ENCODE results near the gene ARSA. TPM values are rescaled to one million over a fixed set of nuclear protein-coding genes. Genes with fewer than 3 reads are reported as not detected.
A peak's percentile ranks its signal among the peaks of the same experiment; 100 is the strongest.

The ARSA gene
- polyA plus RNA-seq, 10 donors: 11.5 to 20.4 (median 15.0) TPM

DNA sequence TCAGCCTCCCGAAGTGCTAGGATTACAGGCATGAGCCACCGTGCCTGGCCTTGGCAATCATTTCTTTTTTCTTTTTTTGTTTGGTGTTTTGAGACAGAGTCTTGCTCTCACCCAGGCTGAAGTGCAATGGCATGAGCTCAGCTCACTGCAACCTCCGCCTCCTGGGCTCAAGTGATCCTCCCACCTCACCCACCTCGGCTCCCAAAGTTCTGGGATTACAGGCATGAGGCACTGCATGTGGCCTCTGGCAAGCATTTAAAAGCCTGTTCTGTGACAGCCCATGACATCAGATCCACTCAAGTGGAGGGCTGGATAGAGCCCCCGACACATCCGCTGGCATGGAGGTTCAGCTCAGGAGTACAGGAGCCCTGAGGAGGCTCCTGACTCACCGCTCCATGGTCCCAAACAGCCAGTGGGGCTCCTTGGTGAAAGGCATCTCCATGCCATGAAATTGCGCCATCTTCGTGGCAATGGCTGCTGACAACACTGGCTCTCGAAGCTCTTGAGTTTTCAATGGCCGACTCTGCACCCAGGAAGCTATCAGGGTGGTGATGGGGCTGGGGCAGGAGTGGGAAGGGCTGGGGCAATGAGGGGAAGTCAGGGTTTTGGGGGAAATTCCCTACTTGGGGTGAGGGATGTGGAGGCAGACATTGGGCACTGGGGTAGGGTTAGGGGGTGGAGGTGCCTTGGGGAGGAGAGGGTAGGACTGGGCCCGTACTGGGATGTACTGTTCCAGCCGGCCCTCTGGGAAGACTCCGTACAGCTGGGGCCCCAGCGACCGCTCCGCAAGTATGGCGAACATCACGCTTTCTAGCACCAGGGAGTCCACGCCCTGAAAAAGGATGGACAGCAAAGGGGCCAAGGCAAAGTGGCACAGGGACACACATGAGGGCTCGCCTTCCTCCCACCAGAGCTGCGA lies 46.7 kb downstream of the ARSA start:
- no peak for DNase-seq

- DNase-seq: no peak
Measured at GRCh38 chr22:50579752-50580151, 48.2 kb downstream of the ARSA start.

DNA sequence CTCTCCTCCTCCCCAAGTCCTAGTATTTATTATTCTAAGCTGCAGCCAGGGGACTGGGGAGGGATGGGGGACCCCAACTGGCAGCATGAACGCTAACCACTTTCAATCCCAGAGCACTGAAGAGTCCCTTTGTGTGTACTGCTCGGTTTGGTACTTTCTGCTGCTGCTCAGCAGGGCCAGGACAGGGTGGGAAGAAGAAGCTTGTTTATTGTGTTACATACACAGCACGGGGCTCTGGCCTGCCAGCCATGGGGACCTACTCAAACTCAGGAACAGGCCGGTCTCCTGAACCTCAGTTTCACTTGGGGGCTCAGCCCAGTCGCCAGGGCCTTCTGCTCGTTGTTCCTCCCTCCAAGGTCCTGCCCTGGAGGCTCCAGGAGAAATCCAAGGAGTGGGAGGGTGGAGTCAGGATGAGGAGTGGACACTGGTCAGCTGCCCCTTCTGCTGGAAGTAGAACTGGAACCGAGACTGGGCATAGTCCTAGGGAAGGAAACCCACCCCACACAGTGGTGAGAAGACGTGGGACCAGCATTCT lies 49.1 kb downstream of the ARSA start:
- no peak for DNase-seq

DNA sequence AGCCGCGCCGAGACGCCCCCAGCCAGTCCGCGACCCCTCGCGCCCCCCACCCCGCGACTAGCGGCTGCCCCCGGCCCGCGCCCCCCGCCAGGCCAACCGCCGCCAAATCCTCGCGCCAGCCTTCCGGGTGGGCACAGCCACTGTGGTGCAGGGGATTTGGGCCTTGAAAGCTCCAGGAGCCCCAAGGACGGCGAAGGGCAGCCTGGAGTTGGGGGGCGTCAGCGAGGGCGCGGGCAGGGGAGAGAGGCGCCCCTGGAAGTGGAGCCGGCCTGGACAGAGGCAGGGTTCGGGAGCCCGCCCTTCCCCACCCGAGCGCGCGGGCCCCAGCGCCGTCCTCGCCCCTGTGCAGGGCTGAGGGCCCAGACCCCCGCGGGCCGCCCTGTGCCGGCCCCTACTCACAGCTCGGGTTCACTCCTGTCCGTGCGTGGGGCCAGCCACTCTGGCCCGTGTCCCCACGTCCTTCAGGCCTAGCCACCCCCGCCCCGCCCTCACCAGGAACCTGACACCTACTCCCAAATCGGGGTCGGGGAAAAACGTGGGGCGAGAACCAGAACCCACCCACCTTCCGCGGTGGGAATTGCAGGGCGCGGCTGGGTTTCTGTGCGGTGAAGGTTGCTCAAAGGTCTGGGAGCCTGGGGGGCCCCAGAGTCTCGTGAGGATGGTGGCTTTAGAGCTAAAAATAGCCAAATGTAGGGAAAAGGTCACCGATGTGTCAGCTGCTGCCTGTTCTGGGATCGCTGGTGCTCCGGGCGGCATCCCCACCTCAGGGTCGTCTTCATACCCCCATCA lies 49.8 kb downstream of the ARSA start, which contains the start of gene CPT1B:
CPT1B (minus strand) TSS at position 441 of the 789 bp plus-strand sequence. CDS start 512 bp downstream, outside the sequence.
- DNase-seq: peak; percentile 32 to 48 (median 34)

DNA sequence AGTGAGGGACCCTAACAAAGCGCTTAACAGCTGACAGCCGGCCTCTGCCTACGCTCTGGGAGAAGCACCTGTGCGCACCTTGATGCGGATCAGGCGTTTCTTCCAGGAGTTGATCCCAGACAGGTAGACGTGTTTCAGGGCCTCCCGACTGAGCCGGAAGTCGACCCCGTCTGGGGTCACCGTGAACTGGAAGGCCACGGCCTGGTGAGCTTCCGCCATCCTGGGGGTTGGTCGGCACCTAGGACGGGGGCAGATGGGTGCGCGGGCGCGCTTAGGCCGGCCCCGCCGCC lies 50.3 kb downstream of the ARSA start:
- DNase-seq: no peak

DNA sequence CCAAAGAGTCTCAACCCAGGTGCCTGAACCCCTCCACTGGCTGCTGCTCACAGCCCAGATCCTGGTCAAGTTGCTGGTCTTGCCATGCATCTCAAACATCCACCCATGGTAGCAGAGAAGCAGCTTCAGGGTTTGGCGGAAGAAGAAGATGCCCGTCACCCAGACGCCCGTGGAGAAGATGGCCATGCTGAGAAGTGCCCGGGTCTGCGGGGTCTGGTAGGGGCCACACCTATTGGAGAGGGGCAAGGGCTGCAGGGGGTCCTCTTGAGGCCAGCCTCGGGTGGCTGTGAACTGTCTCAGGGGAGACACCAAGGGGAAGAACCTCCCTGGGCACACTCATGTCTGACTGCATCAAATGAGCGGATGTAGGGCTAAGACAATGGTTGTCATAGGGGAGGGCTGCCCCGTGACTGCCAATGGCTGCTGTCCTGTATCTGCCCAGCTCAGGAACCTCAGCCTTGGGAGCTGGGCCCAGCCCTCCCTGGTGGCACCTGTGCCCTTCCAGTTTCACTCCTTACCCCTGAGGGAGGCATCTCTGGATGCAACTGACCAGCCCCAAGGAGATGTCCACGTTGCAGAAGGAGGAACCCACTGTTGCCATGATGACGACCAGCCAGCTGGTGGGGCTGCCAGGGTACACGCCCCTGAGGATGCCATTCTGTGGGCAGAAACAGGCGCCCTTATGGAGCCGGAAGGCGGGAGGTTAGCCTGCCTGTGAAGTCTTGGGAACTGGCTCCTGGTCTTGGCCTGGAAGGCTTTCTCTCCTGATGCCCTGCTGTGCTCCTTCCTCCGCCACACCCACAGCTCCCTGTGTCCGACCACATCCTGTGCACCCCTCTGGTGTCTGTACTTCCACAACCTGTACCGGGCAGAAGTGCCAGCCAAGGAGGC lies 50.9 kb downstream of the ARSA start:
- DNase-seq: no peak

DNA sequence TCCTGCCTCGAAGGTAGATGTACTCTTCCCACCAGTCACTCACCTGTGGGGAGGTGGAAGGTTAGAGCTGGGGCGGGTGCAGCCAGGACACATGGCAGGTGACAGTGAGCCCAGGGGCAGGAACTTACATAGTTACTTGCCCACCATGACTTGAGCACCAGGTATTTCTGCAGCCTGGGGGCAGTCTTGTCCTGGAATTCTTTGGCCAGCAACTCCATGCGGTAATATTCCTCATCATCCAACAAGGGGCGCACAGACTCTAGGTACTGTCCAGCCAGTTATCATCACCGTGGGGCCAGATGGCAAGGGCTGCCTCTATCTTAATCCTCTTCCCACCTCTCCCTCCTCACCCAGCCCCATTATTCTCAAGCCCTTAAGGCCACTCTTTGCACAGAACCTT lies 51.9 kb downstream of the ARSA start:
- DNase-seq: peak in 2 of 3 donors; percentile 17 to 26

GRCh38 chr22:50575426-50575941 lies 52.5 kb downstream of the ARSA start:
- no peak for DNase-seq

Other genes starting within 250 kb of the ARSA start
- 10 to 100 TPM; 29.7 to 43.8 (median 37.9) TPM for gene SBF1, start 153.1 kb downstream of the ARSA start, polyA plus RNA-seq (ENCODE audit: insufficient read length in 10 of 10)
- under 1 TPM; 0.25 to 0.63 (median 0.39) TPM for gene ADM2, start 146.6 kb downstream of the ARSA start, polyA plus RNA-seq (ENCODE audit: insufficient read length in 10 of 10)
- gene MIOX, start 141.3 kb downstream of the ARSA start, polyA plus RNA-seq (ENCODE audit: insufficient read length in 10 of 10): under 1 TPM in 1 of 10 donors, not detected in 9; 0.14 TPM
- 10 to 100 TPM; 25.8 to 49.4 (median 38.2) TPM for gene LMF2, start 120.5 kb downstream of the ARSA start, polyA plus RNA-seq (ENCODE audit: insufficient read length in 10 of 10)
- 10 to 100 TPM; 24.5 to 39.8 (median 32.0) TPM for gene NCAPH2, start 119.9 kb downstream of the ARSA start, polyA plus RNA-seq (ENCODE audit: insufficient read length in 10 of 10)
- gene SCO2, start 102.6 kb downstream of the ARSA start, polyA plus RNA-seq (ENCODE audit: insufficient read length in 10 of 10): 1 to 10 TPM in 8 of 10 donors, not detected in 2; 1.3 to 5.0 (median 3.2) TPM
- 1 to 10 TPM; 2.6 to 5.5 (median 3.6) TPM for gene TYMP, start 98.1 kb downstream of the ARSA start, polyA plus RNA-seq (ENCODE audit: insufficient read length in 10 of 10)
- under 1 TPM in 2 of 10 donors, not detected in 8; 0.18 to 0.19 TPM for gene KLHDC7B, start 82.3 kb downstream of the ARSA start, polyA plus RNA-seq (ENCODE audit: insufficient read length in 10 of 10)
- gene SYCE3, start 65.2 kb downstream of the ARSA start, polyA plus RNA-seq (ENCODE audit: insufficient read length in 10 of 10): not detected
- gene CPT1B, start 49.7 kb downstream of the ARSA start, polyA plus RNA-seq (ENCODE audit: insufficient read length in 10 of 10): 10 to 100 TPM; 22.3 to 73.5 (median 49.0) TPM
- gene CHKB, start 45.3 kb downstream of the ARSA start, polyA plus RNA-seq (ENCODE audit: insufficient read length in 10 of 10): 10 to 100 TPM; 35.5 to 68.7 (median 46.4) TPM
- under 1 TPM; 0.24 to 0.70 (median 0.44) TPM for gene MAPK8IP2, start 27.4 kb downstream of the ARSA start, polyA plus RNA-seq (ENCODE audit: insufficient read length in 10 of 10)
- 10 to 100 TPM; 12.5 to 24.5 (median 15.1) TPM for gene SHANK3, start 44.7 kb upstream of the ARSA start, polyA plus RNA-seq (ENCODE audit: insufficient read length in 10 of 10)
- under 1 TPM in 7 of 10 donors, not detected in 3; 0.19 to 0.62 (median 0.28) TPM for gene ACR, start 110.1 kb upstream of the ARSA start, polyA plus RNA-seq (ENCODE audit: insufficient read length in 10 of 10)
- 10 to 100 TPM; 12.2 to 39.1 (median 22.4) TPM for gene RABL2B, start 155.5 kb upstream of the ARSA start, polyA plus RNA-seq (ENCODE audit: insufficient read length in 10 of 10)